HG02571 (cell line): Measurements from ENCODE around the gene NTRK2.

Experiments
- ATAC-seq: cut with Tn5 transposase; IDR thresholded peaks from one replicate; pipeline ENCODE4 v1.9.1; 2021; ENCODE audit warnings: mild to moderate bottlenecking, moderate library complexity; ENCODE audit not compliant: unreplicated experiment

The NTRK2 gene

DNA sequence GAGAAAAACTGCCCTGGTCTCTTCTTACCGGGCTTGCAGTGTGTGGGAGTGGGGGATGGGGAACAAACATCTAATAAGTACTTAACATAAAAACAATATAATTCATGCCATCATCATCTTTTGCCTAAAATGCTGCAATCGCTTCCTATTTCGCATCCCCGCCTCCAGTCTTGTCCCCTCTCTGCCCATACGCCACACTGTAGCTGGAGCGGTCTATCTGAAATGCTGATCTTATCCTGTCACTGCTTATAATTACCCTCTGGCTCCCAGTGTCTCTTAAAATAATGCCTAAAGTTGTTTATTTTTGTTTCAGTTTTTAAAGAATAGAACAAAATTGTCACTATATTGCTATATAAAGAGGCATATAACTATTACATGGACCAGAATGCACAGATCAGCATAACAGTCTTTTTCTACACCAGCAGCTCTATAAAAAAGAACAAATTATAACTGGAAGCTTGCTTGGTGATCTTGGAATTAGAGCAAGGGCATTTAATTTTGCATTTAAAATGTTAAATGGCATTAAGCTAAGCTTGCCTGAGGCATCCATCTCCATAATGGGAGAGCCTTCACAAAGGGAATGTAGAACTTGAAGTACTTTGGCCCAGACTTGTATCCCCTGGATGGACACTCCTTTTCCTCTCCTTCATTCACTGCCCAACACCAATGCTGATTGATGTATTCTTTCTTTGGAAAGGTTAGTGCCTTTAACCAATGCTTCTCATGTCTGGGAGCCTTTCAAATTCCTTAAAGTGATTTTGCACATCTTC is 12.2 kb downstream of the NTRK2 start:
- no peak for ATAC-seq

DNA sequence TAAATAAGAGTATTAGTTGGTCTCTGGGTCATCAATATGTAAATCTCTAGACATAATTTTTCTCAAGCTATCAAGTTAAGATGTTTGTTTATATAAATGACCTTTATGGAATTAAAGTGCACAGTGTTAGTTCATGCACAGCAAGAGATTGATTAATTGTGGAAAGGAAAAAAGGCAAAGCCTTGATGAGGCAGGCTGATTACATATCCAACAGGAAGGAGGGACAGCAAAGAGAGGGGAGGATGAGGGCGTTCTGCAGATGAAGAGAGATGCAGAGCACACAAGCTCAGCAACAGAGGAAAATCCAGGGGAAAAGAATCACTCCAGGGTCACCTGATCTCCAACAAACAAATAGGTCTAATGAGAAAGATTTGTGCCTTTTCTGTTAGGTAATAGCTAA is 16.5 kb downstream of the NTRK2 start:
- ATAC-seq, result no peak

DNA sequence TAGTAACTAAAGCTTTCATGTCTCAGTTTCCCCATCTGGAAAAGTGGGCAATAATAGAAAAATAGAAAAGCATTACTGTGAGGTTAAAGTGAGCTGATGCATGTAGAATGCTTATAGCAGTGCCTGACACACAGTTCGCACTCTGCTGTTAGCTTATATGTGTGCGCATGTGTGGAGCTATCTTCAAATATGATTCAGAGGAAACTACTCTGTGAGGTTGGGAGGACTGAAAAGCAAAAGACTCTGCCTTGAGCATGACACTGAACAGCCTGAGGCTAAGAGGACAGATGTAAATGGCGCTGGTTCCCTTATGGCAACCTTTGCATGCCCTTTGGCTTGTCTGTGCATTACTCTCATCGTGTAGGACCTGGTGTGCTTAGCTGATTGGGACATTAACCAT is 19.4 kb downstream of the NTRK2 start:
- ATAC-seq, result no peak

DNA sequence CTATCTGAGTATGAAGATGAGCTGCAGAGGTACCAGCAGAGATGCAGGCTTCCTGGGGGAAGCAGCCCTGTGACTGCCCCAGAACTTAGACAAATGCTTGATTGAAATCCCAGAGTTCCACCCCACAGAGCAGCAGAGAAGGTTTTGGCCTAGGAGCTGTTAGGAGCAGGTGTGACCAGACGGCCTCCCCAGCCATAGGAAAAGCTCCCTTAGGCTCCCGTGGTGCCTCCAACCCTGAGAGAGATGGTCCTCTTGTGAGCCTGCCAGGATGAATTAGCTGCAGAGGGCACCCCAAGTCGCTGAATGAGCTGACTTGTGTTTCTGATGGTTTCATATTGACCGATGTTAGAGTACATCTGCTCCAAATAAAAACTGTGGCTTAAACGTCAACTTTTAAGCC is 22.1 kb downstream of the NTRK2 start:
- no peak for ATAC-seq

DNA sequence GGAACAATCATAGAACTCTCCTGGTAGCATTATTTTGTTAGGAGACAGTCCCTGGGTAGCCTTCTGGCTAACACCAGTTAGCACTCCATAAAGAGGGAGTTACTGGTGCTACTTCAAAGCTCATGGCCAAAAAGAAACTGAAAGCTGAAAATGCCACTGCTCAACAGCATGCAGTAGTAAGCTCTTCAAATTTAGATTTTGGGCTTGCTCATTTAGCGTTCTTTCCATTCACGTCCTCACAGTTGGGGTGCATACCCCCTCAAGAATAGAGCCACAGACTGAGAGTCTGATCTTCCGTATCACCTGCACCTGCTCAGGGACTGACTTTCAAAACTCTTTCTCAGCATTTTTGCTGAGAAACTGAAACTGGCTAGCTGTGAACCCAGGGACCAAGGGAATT is 24.7 kb downstream of the NTRK2 start:
- peak; percentile 89 for ATAC-seq

DNA sequence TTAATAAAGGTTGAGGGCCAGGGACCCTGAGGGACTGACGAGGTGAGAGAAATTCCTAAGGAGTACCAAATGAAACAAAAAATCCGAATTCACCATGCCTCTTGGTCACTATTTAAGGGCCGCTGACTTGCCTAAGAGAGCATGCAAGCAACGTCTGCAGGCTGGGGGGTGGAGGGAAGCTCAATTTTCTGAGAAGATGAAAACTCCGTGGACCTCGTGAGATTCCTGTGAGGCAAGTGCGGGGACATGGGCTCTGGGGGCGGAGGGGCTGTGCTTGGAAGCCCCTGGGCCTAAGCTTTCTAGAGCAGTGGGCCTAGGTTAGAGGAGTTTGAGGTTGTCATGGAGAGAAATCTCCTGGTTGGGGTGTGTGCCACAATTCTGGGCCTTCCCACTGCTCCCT is 27.5 kb downstream of the NTRK2 start:
- no peak for ATAC-seq

DNA sequence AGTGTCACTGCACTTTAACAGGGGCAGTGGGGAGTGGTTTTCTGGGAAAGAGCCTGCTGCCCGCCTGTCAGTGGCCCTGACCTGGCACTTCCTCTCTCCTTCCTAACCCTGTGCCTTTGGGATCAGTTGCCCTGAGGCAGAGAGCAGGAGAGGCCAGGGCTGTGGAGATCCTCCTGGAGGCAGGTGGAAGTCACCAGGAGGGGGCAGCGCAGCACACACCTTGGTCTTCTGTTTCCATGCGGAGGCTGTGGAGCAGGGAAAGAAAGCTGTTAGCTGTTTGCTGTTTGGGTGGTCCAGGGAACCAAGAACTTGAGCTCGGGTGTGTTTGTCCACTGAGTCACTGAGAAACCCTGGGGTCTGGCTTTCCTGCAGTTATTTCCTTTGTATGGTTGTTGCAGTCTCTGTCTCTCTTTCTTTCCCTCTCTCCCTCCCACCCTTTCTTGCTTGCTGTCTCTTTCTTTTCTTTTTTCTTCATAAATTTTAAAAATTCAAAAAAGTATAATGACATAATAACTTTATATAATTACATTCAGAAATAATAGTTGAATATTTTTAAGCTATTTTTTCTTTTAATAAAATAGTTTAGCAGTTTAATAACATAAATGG is 28.1 kb downstream of the NTRK2 start:
- no peak for ATAC-seq

DNA sequence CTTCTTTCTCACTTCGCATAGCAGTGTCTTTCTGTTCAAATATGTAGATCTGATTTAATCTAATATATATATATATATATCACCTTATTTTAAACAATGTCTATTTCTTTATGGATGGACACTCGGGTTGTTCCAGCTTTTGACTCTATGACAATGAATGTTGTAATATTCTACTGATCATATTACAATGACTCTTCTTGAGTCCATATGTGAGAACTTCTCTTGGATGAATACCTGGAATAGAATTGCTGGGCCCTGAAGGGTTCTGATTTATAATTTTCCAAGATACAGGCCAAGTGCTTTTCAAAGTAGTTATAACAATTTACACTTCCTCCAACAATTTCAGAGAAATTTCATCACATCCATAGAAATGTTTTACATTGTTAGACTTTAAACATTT is 28.8 kb downstream of the NTRK2 start:
- ATAC-seq, result no peak

DNA sequence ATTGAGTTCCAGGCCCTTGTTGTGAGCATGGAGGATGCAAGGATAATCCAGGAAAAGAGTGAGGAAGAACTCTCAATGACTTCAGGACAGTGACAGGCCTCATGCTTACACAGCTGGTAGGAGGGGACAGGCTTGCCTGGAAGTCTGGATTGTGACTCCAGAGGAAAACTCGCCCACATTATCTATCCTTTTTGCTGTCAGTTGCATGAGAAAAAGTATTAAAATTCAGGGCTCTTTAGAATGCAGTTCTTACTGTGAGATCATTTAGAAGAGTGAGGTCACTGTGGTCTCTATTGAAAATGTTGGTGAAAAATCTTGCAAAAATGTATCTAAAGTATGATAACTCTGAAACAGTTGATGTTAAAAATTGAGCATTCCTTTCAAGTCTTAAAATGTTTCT is 30.5 kb downstream of the NTRK2 start:
- ATAC-seq, result no peak

DNA sequence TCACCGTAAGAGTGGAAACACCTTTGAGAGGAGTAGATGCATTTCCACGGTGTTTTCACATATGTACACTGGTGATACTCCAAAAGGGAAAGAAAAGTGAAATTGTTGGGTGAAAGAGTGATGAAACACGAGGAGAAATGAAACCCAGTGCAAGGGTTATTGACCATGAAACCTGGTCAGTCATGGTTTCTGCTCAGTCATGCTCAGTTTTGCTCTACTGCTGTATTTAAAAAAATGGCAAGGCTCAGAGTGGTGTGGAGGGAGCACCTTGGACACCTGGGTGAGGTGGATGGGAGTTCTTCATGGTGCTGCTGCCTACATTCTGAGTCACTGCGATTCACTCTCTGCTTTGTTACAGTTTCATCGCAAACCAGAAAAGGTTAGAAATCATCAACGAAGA is 32.3 kb downstream of the NTRK2 start:
- peak; percentile 89 for ATAC-seq

DNA sequence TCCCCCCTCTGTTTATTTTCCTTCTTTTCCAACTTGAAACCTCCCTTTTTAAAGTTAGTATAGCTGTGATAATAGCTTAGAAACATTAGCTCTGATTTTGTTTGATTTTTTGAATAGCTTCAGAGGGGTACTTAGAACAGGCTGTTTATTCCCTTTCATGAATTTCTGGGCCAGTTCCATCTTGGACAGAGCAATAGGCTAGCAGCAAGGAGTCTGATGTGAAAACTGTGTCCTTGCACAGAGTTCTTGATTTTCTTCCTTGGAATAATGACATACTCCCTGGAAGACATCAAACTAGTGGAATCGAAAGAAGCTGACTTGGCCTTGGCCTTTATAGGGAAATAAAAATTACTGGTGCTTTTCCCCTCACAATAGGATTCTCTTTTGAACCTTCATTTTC is 32.9 kb downstream of the NTRK2 start:
- no peak for ATAC-seq

DNA sequence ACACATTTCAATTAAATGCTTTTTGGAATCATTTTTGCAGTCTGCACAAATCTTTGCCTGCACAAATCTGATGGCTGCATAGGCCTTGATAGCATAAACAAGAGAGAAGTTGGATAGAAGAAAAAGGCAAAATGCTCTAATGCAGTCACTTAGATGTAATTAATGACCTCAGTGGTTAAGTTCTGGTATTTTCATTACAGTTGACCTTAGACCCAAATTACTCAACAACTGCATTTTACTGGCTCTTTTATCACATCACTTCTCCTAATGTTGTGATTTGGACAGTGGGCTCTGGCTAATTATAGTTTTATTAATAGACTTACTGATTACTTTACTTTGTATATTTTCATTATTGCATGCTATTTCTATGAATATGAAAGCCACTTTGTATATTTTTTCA is 34.3 kb downstream of the NTRK2 start:
- ATAC-seq, result no peak

DNA sequence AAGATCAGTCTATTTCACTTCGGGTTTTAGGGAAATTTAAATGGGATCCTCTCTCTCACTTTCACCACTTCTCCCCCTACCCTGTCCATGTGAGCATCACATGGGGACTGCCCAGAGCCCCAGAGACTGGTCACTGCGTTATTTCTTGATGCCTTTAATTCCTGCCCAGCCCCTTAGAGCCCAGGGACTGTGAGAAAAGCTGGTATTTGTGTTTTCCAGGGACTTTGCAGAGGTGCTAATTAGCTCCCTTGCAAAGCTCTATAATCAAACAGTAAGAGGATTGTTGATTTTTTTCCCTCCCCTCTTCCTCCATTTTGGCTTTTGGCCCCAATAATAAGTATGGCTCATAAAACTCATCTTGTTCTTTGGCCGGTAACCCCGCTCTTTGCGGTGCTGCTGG is 35.6 kb downstream of the NTRK2 start:
- no peak for ATAC-seq

DNA sequence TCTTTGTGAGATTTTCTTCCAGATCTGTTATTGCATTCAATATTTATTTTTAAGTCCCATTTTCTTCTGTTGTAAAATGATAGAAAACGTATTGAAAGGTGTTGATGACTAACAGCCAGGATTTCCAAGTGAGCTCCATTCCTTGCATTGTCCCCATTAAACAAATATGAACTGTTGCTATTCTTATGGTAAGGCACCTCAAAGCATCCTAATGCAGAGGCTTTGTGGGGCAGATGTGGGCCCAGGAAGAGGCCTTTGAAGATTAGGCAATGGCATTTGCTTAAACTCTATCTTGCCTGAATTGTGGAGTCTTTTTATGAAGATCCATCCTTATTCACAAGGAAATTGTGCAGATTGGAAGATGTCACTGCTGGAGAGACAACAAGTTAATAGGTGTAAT is 38.9 kb downstream of the NTRK2 start:
- no peak for ATAC-seq

DNA sequence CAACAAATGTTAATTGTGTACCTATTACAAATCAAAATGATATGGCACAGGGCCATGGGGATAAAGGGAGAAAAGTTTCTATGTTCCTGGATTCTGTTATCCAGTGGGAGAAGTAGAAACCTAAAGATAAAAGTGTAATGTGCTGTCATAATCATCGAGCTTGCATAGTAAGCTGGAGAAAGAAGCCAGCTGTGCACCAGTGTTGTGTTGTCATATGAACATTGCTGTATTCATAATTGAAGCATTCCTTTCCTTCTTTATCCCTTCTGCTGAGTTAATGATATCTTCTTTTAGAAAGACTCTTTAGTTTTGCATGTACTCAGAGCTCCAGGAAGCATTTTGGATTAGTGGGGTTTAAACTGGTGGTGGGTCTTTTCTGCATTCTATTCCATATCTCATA is 39.5 kb downstream of the NTRK2 start:
- no peak for ATAC-seq

DNA sequence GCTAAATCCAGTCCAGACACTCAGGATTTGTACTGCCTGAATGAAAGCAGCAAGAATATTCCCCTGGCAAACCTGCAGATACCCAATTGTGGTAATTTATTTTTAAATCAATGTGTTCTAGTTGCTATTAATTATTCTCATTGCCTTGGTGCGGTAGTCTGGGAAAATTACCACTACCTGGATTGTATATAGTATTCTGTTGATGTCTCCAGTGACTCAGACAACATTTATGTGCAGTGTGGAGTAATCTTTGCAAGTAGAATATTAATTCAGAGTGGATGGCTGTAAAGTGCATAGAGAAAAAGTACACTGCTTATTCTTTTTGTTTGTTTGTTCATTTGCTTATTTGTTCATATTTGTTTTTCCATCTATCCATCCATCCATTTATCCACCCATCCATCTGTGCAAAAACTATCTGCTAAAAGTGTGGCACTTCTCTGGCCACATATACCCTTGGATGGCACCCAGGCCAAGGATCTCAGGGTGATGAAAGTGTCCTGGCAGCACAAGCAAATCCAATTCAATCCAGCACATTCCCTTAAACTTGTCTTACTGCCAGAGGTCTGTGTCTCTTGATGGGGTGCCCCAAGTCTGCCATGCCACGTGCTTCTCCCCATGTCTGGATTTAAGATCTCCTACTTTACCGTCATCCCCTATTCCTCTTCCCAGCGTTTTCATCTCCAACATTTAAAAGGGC is 41.3 kb downstream of the NTRK2 start:
- ATAC-seq, result no peak

DNA sequence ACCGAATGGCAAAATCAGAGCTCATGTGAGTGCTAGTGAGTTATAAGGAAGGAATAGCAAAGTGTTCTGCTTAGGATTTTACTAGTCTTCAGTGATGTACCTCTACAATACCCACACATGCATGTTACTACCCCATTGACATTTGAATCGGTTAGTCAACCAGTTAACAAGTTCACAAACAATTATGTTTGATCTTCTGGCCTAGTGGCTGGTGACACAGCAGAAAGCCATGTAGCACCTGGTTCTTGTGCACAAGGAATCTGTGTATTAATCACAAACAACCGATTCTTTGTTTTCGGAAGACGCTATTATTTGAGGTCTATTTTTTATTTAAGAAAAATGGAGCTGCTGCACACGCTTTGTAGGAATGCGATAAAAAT is 41.9 kb downstream of the NTRK2 start:
- no peak for ATAC-seq

DNA sequence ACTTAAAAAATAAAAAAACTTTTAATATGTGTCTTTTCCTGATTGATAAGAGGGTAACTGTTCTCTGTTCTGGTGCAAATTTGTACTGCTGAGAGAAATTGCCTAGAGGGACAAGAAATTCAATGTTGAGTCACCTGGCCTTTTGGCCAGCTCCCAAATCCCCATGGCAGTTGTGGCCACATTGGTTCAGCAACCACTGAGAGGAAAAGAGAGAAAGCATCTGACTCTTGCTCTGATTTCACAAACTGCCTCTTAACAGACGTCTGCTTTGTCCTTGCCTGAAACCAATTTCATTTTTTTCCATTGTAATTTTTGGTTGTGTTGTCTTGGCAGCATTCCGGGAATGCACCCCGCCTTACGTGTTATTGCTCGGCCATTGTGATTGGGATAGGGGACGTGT is 42.4 kb downstream of the NTRK2 start:
- ATAC-seq, result no peak

DNA sequence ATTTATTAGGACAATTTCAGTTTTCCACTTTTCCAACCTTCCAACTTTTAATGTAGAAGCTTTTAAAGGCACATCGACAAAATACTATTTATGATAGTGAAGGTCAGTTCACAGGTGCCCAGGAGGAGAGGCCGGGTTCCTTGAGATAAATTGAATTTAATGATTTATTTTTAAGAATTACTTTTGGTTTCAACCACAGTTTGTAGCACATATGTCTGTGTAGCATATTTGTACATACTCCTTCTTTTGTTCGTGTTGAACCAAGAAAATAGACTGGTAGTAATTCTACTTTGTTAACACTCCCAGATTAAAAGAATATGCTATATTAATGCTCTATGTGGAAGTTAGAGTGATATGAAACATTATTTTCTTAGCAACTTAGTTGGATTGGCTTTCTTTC is 46.7 kb downstream of the NTRK2 start:
- ATAC-seq, result no peak

DNA sequence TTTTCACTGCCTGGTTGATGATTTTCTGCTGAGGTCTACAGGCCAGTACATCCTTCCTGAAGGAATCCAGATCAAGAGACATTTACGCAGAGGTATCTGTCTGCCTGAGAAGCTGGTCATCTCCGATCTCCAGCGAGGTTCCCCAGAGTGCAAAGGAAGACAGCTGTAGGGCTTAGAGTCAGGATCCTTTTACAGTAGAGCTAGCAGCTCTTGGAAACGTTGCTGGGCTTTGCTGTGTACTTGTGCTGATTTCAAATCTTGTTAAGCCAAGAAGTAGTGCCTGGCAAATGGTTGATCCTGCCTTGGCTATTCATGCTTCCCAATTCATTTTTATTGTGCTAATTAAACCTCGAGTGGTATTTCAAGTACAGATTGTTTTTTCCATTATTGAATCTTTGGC is 48.9 kb downstream of the NTRK2 start:
- ATAC-seq, result no peak

DNA sequence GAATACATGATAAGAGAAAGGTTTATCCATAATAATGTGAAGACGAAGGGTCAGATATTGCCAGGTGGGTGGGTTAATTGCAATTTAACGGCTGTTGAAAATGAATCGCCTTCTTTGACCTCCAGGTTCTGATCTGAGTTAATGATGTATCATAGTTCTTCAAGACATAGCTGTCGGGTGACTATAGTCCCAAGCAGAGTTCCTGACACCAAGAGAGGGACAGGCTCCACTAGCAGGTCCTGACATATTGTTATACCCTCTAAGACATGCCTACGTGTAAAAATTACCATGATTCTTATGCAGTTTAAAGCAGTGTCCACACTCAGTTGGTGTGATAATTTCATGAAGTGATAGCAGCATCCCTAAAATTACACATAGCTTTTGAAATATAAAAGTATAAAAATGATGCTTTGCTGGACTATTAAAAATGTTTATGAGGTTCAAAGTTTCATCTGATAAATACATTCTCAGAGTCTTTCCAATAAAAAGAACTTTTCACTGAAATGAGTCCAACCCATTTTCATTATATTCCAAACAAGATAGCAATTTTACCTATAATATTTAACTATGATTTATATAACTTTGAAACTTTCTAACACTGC is 53.0 kb downstream of the NTRK2 start:
- no peak for ATAC-seq

DNA sequence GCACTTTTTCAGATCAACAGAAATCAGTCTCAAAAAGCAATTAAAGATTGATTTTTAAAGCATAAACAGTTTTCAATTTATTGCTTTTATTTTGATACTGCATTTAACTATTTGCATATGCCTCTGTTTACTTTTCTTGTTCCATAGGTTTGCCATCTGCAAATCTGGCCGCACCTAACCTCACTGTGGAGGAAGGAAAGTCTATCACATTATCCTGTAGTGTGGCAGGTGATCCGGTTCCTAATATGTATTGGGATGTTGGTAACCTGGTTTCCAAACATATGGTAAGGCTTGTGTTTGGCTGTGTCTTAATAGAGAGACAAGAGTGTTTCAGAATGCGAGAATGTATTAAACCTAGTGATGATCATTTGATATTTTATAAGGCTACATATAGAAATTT is 53.9 kb downstream of the NTRK2 start:
- no peak for ATAC-seq
